OCI-LY3 (cell line): ENCODE measurements around the gene FERMT2.

ENCODE experiments used
- H2AFZ ChIP-seq: fragments of 200-600, 300-600 bp; shearing (Covaris generic); 2 replicates; pipeline ENCODE4 v1.6.0; 2014; ENCODE audit warnings: antibody characterized with exemption, low read depth, low read length
- H3K27ac ChIP-seq: fragments of 200-600, 300-600 bp; sonication (generic); 2 replicates; pipeline ENCODE4 v1.5.1; 2014; ENCODE audit warnings: mild to moderate bottlenecking, low read length, moderate library complexity, mixed read lengths
- H3K27me3 ChIP-seq: fragments of 200-600, 300-600 bp; sonication (generic); 2 replicates; pipeline ENCODE4 v1.6.1; 2014; ENCODE audit warnings: low read depth, low read length, mixed read lengths
- H3K36me3 ChIP-seq: fragments of 200-600, 300-600 bp; sonication (generic); replicated peaks from 2 replicates; pipeline ENCODE3; 2014; ENCODE audit warnings: low read depth, low read length, mixed read lengths
- H3K4me1 ChIP-seq: fragments of 300-600, 200-600 bp; sonication (generic); 2 replicates; pipeline ENCODE4 v1.6.1; 2014; ENCODE audit warnings: low read length, mixed read lengths
- H3K4me2 ChIP-seq: fragments of 200-600, 300-600 bp; sonication (generic); 2 replicates; pipeline ENCODE4 v1.6.1; 2014; ENCODE audit warnings: low read length, mixed read lengths
- H3K4me3 ChIP-seq: fragments of 300-600, 200-600 bp; sonication (generic); 2 replicates; pipeline ENCODE4 v1.5.1; 2014; ENCODE audit warnings: antibody characterized with exemption, mild to moderate bottlenecking, low read length, moderate library complexity
- H3K79me2 ChIP-seq: fragments of 300-600, 200-600 bp; shearing (Covaris generic); 2 replicates; pipeline ENCODE4 v1.6.1; 2014; ENCODE audit warnings: mild to moderate bottlenecking, low read length, mixed read lengths
- H3K9ac ChIP-seq: fragments of 300-600, 200-600 bp; shearing (Covaris generic); 2 replicates; pipeline ENCODE4 v1.6.0; 2014; ENCODE audit warnings: mild to moderate bottlenecking, low read length, moderate library complexity
- H3K9me3 ChIP-seq: fragments of 200-600, 300-600 bp; shearing (Covaris generic); 2 replicates; pipeline ENCODE4 v1.6.1; 2014; ENCODE audit warnings: low read length, mixed read lengths; ENCODE audit not compliant: insufficient read depth
- H4K20me1 ChIP-seq: fragments of 200-600, 300-600 bp; sonication (generic); 2 replicates; pipeline ENCODE4 v1.6.1; 2016; ENCODE audit warnings: low read length, mixed read lengths; ENCODE audit not compliant: insufficient read depth
- EZH2phosphoT487 ChIP-seq: fragments of 200-600 bp; shearing (Covaris generic); IDR thresholded peaks from 2 replicates; pipeline ENCODE4 v1.6.1; 2018; ENCODE audit warnings: antibody characterized with exemption, mixed run types, low read depth
- TF ChIP-seq, protein P1 (sequence below): fragments of 200-600, 300-600 bp; sonication (generic); IDR thresholded peaks from 2 replicates; pipeline ENCODE4 v1.5.1; 2014; ENCODE audit warnings: antibody characterized with exemption, low read length, low read depth

FERMT2 gene, protein sequence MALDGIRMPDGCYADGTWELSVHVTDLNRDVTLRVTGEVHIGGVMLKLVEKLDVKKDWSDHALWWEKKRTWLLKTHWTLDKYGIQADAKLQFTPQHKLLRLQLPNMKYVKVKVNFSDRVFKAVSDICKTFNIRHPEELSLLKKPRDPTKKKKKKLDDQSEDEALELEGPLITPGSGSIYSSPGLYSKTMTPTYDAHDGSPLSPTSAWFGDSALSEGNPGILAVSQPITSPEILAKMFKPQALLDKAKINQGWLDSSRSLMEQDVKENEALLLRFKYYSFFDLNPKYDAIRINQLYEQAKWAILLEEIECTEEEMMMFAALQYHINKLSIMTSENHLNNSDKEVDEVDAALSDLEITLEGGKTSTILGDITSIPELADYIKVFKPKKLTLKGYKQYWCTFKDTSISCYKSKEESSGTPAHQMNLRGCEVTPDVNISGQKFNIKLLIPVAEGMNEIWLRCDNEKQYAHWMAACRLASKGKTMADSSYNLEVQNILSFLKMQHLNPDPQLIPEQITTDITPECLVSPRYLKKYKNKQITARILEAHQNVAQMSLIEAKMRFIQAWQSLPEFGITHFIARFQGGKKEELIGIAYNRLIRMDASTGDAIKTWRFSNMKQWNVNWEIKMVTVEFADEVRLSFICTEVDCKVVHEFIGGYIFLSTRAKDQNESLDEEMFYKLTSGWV

DNA sequence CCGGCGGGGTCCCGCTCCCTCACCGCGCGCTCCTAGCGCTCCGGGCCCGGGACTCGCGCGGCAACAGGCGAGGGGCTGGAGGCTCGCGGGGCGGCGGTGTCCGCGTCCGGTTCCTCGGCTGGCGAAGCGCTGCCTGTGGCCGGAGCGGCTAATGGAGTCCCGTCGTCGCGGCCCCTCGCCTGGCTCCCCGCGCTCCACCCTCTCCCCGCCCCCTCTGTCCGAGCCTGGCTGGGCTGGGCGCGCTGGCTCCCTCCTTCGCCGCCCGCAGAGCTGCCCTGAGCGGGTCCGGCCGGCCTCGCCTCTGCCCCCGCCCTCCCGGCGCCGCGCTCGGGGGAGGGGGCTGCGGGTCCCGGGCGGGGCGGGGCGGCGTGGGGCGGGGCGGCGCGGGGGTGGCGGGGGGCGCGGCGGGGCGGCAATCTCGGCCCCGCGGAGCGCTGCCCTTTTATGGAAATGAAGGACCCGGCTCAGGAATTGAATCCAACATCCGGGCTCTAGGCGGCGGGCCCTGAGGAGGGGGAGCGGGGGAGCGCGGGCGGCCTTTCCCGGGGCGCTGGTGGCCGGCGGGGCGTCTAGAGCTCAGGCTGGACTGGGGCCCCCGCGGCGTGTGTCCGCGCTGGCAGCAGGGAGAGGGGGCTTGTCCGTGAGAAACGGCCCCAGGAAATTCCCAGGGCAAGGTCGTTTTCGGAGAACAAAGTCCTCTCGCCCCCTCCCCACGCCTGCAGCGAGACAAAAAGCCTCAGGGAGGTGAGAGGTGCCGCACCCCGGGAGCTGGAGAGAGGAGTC, at the start of gene FERMT2:
Gene FERMT2, minus strand, starts transcription at position 153 of the 783 bp plus-strand sequence. CDS start 482 bp downstream, outside the sequence.
- H2AFZ ChIP-seq: peak within 1 kb of the TSS; percentile 71
- TF ChIP-seq, protein P1, sequence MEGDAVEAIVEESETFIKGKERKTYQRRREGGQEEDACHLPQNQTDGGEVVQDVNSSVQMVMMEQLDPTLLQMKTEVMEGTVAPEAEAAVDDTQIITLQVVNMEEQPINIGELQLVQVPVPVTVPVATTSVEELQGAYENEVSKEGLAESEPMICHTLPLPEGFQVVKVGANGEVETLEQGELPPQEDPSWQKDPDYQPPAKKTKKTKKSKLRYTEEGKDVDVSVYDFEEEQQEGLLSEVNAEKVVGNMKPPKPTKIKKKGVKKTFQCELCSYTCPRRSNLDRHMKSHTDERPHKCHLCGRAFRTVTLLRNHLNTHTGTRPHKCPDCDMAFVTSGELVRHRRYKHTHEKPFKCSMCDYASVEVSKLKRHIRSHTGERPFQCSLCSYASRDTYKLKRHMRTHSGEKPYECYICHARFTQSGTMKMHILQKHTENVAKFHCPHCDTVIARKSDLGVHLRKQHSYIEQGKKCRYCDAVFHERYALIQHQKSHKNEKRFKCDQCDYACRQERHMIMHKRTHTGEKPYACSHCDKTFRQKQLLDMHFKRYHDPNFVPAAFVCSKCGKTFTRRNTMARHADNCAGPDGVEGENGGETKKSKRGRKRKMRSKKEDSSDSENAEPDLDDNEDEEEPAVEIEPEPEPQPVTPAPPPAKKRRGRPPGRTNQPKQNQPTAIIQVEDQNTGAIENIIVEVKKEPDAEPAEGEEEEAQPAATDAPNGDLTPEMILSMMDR: no peak
- no peak for TF ChIP-seq EZH2phosphoT487
- peak within 1 kb of the TSS; percentile 69 for H3K4me2 ChIP-seq
- H3K4me1 ChIP-seq: peaks cover 21% of the 10 kb centered on the region
- H3K79me2 ChIP-seq: no peaks in the 10 kb centered on the region
- H4K20me1 ChIP-seq: no peaks in the 10 kb centered on the region
- no peak within 1 kb of the TSS for H3K27ac ChIP-seq
- peak within 1 kb of the TSS; percentile 89 for H3K4me3 ChIP-seq
- H3K36me3 ChIP-seq: no peaks in the 10 kb centered on the region
- peak within 1 kb of the TSS; percentile 42; the same call in 1 of the 2 replicates for H3K9ac ChIP-seq
- H3K27me3 ChIP-seq: peaks cover 59% of the 10 kb centered on the region
- H3K9me3 ChIP-seq: no peaks in the 10 kb centered on the region

DNA sequence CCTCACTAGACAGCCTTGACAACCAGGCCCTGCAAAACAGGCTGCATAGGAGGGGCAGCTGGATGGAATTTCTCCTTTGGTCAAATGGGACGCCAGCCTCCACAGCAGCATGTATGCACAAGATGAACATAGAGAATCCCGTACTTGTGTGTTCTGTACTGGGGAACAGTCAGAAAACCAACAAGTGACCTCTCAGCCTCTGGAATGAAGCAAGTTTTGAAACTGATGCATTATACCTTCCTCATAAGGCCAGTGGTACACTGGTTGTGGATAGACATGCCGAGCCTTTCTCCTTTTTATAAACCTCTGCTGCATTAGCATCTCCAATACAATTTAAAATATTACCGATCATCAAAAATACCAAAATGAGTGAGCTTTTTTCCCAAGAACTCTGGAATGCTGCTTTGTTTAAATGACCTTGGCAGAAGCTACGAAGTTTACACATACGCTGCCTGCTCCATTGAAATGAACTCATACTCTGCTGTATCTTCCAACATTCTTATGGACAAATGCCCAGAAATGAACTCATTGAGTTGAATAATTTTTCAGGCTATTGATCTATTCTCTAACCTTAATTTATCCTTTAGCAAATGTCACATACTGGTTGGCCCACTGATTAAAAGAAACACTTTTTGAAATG, 47.6 kb upstream of the FERMT2 start:
- H3K79me2 ChIP-seq: no peaks in the 10 kb centered on the region
- no peak overlapping the region for H2AFZ ChIP-seq
- no peaks in the 10 kb centered on the region for H3K36me3 ChIP-seq
- H3K9ac ChIP-seq: no peak overlapping the region
- H3K27ac ChIP-seq: no peak overlapping the region
- no peaks in the 10 kb centered on the region for H4K20me1 ChIP-seq
- H3K4me2 ChIP-seq: no peak overlapping the region
- H3K27me3 ChIP-seq: no peaks in the 10 kb centered on the region
- no peaks in the 10 kb centered on the region for H3K4me1 ChIP-seq
- no peak overlapping the region for H3K4me3 ChIP-seq
- no peak for TF ChIP-seq EZH2phosphoT487
- TF ChIP-seq, protein P1: no peak
- no peaks in the 10 kb centered on the region for H3K9me3 ChIP-seq

DNA sequence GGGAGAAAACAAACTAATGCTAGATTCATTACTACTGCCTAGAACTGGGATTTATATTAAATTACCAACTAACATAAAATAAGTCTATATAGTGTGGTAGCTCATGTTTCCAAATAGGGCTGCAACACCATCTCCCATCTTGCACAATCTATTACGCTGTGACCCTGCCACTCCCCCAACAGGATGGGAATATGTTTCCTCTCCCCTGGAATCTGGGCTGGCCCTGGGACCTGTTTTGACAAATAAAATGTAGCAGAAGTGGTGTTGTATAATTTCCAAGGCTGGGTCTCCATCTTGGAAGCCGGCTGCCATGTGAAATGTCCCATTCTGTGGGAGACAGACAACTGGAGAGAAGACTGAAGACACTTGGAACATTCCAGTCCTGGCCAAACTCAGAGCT, 45.6 kb upstream of the FERMT2 start:
- no peaks in the 10 kb centered on the region for H3K4me1 ChIP-seq
- no peak overlapping the region for H3K4me2 ChIP-seq
- no peaks in the 10 kb centered on the region for H4K20me1 ChIP-seq
- H2AFZ ChIP-seq: no peak overlapping the region
- no peaks in the 10 kb centered on the region for H3K9me3 ChIP-seq
- H3K36me3 ChIP-seq: no peaks in the 10 kb centered on the region
- TF ChIP-seq EZH2phosphoT487: no peak
- TF ChIP-seq, protein P1: no peak
- H3K27ac ChIP-seq: no peak overlapping the region
- no peak overlapping the region for H3K4me3 ChIP-seq
- H3K27me3 ChIP-seq: no peaks in the 10 kb centered on the region
- no peak overlapping the region for H3K9ac ChIP-seq
- no peaks in the 10 kb centered on the region for H3K79me2 ChIP-seq
